ENCODE data around the gene ADTRP.

DNA sequence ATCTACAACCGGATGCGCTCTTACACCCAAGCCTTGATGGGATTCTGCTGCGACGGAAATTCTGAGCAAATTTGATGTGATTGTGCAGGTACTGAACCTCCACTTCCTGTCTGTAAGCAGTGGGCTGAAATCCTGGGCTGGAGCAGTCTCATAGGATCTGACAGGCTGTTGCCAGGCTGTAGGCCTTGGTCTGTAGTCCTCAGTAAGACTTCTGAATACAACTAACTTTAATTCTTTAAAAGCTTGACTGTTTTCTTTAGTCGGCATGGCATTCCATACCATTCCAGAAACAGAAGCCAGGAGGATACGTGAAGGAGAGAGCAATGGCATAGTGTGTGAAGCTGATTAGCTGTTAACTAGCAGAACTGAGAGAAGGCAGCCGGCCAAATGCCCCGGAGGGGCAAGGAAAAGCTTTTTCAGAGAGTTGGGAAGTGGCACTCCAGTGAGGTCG lies 68.3 kb downstream of the ADTRP start:
- no peak for TF ChIP-seq POLR2A (IDR thresholded peaks at IDR 0.05)
- TF ChIP-seq, protein P1, sequence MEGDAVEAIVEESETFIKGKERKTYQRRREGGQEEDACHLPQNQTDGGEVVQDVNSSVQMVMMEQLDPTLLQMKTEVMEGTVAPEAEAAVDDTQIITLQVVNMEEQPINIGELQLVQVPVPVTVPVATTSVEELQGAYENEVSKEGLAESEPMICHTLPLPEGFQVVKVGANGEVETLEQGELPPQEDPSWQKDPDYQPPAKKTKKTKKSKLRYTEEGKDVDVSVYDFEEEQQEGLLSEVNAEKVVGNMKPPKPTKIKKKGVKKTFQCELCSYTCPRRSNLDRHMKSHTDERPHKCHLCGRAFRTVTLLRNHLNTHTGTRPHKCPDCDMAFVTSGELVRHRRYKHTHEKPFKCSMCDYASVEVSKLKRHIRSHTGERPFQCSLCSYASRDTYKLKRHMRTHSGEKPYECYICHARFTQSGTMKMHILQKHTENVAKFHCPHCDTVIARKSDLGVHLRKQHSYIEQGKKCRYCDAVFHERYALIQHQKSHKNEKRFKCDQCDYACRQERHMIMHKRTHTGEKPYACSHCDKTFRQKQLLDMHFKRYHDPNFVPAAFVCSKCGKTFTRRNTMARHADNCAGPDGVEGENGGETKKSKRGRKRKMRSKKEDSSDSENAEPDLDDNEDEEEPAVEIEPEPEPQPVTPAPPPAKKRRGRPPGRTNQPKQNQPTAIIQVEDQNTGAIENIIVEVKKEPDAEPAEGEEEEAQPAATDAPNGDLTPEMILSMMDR (IDR thresholded peaks at IDR 0.05 in 8 of 11, conservative IDR thresholded peaks at IDR 0.05 in 3 of 11): no peak
